RWPE1 (cell line): ENCODE results near the gene TRABD2B.

ENCODE experiments used
- CTCF ChIA-PET: fragments of 350-600 bp; sonication (Branson Sonifier 250); formaldehyde crosslinking; extraction: SDS; loops from one replicate; lab custom pipeline; 2021; lab: Yijun Ruan, JAX
- POLR2A ChIA-PET: fragments of 400-600 bp; formaldehyde crosslinking; extraction: SDS; loops from one replicate; lab custom pipeline; 2020; ENCODE audit warnings: antibody characterized with exemption; ENCODE audit not compliant: low non-redundant PET; lab: Yijun Ruan, JAX
- DNase-seq: peaks from one replicate; pipeline ENCODE4 v3.0.0; 2012; ENCODE audit warnings: low spot score
- H3K27ac ChIP-seq: fragments of 450-650 bp; 2 replicates; pipeline ENCODE4 v1.5.1; 2017
- TF ChIP-seq, protein P1 (sequence below): fragments of 450-650 bp; conservative IDR thresholded peaks from 2 replicates; pipeline ENCODE4 v1.5.1; 2017; ENCODE audit warnings: low read depth, mild to moderate bottlenecking

TRABD2B gene

DNA sequence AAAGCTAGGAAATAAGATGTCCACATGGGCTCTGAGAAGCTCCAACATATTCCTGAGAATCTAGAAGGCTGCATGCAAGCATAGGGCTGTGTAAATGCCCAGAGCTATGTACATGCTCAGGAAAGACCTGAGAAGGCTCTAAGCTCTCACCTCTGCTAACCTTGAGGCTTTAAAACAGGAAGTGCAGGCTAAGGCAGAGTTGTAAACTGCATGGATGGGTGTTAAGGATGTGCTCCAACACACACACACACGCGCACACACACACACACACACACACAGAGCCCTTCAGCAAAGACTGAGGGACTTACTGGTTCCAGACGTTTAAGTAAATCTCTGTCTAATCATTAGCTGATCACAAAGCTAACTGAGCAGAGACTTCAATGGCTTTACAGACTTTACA, 162.9 kb downstream of the TRABD2B start:
- no peak overlapping the region for H3K27ac ChIP-seq
- DNase-seq = no peak
- TF ChIP-seq, protein P1, sequence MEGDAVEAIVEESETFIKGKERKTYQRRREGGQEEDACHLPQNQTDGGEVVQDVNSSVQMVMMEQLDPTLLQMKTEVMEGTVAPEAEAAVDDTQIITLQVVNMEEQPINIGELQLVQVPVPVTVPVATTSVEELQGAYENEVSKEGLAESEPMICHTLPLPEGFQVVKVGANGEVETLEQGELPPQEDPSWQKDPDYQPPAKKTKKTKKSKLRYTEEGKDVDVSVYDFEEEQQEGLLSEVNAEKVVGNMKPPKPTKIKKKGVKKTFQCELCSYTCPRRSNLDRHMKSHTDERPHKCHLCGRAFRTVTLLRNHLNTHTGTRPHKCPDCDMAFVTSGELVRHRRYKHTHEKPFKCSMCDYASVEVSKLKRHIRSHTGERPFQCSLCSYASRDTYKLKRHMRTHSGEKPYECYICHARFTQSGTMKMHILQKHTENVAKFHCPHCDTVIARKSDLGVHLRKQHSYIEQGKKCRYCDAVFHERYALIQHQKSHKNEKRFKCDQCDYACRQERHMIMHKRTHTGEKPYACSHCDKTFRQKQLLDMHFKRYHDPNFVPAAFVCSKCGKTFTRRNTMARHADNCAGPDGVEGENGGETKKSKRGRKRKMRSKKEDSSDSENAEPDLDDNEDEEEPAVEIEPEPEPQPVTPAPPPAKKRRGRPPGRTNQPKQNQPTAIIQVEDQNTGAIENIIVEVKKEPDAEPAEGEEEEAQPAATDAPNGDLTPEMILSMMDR = no peak
- ChIA-PET CTCF (interaction anchor here (0.6 to 0.9 kb wide), 2 partner anchors 24 to 105 kb away, joined by 3 read pairs; no protein-coding TSS in a partner anchor), POLR2A (no interaction called here)

GRCh38 chr1:47830641-47831333, 166.4 kb downstream of the TRABD2B start:
- ChIA-PET CTCF (interaction anchor here (0.6 to 0.8 kb wide), 2 partner anchors 105 to 167 kb away, joined by 3 read pairs; partner anchors contain the start of gene TRABD2B), POLR2A (no interaction called here)
- no peak for DNase-seq
- no peak overlapping the region for H3K27ac ChIP-seq
- TF ChIP-seq, protein P1 = no peak

DNA sequence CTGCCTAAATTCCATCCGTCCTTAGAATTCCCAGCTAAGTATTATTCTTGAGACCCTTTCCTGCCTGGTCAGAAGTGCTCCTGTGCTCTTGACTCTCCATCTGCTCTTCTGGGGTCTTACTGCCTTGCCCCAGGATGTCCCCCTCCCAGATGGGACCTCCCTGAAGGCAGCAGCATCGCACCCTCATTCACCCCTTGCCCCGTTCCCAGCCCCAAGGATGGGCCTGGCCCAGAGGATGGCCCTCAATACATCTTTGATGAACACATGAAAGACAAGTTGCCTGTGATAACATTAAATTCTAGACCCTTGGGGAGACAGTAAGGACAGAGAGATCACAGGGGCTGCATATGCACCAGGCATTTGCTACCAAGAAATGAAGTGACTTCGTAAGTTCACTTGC, 167.2 kb downstream of the TRABD2B start:
- DNase-seq = no peak
- TF ChIP-seq, protein P1 = no peak
- POLR2A ChIA-PET = no interaction called here
- H3K27ac ChIP-seq = no peak overlapping the region
- CTCF ChIA-PET = interaction anchor here (0.6 kb wide), 1 partner anchor 167 kb away, joined by 3 read pairs; the partner anchor contains the start of gene TRABD2B

DNA sequence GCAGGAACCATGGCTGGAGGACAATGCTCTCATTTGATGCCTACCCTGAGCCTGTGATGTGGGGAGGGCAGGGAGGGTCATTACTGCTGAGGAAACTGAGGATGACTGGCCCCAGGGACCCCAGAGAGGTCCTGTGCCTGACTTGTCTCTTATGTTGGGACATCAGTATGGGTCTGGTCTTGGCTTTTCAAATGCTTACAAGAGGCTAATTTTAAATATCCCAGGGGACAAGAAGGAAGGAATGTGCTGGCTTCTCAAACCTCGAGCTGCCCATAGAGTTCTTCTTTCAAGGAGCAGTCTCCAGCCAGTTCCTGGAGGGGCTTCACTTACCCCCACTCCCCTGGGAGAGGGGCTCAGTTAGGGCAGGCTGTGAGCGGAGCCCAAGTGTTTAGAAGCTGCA, 168.2 kb downstream of the TRABD2B start:
- TF ChIP-seq, protein P1 = no peak
- H3K27ac ChIP-seq = no peak overlapping the region
- ChIA-PET CTCF (no interaction called here), POLR2A (no interaction called here)
- no peak for DNase-seq

DNA sequence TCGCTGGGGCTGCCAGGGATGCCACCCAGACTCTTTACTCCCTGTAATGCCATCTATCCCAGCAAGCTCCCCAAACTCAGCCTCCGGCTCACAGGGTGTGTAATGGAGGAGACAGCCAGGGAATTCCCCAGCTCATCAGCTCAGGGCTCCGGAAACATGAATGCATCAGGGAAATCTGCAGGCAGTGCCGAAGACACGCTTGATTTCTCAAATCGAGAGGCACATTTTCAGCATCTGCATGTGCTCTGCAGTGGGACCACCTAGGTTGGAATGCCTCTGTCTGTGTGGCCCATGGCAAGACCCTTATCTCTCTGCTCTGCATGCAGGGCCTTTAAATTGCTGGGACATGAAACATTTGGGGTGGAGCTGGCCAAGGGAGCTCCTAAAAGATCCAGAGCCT, 170.1 kb downstream of the TRABD2B start:
- H3K27ac ChIP-seq = no peak overlapping the region
- ChIA-PET CTCF (no interaction called here), POLR2A (no interaction called here)
- TF ChIP-seq, protein P1 = no peak
- DNase-seq = no peak

- no peak overlapping the region for H3K27ac ChIP-seq
- ChIA-PET POLR2A (no interaction called here), CTCF (interaction anchor here (0.6 to 1.0 kb wide), 2 partner anchors 13 to 502 kb away, joined by 4 to 5 read pairs; no protein-coding TSS in a partner anchor)
- DNase-seq = no peak
- TF ChIP-seq, protein P1 = no peak
Observed at GRCh38 chr1:47824716-47825115, 172.5 kb downstream of the TRABD2B start.
